T-helper 1 cell treated with Interleukin-12 subunit alpha and Interleukin-12 subunit beta and Interleukin-4 antibody, amounts not matched to agents 30 ng/mL and 1 ng/mL, for 36 hours (primary cell): ENCODE data around the gene PSMF1. TPM values are rescaled to one million over a fixed set of nuclear protein-coding genes. Genes with fewer than 3 reads are reported as not detected.
"Not testable (repeated sequence)": the region's sequence is repeated elsewhere in the genome, so short reads cannot be mapped to it uniquely, and the experiment has no call there.

ENCODE experiments used
- intact Hi-C: fragments of 100-400 bp; cut with micrococcal nuclease; formaldehyde crosslinking; loops from one replicate; pipeline ENCODE4 v1.15.1; 2024
- total RNA-seq: library from RNA; stranded (reverse); gene quantifications from 2 replicates; pipeline ENCODE4 v1.2.3, GENCODE V29; 2022

Gene PSMF1
- total RNA-seq, 1 donor from 2014 or later = 163 TPM

GRCh38 chr20:1122388-1123315 is 4.2 kb downstream of the PSMF1 start:
- intact Hi-C loops = no loop called here

DNA sequence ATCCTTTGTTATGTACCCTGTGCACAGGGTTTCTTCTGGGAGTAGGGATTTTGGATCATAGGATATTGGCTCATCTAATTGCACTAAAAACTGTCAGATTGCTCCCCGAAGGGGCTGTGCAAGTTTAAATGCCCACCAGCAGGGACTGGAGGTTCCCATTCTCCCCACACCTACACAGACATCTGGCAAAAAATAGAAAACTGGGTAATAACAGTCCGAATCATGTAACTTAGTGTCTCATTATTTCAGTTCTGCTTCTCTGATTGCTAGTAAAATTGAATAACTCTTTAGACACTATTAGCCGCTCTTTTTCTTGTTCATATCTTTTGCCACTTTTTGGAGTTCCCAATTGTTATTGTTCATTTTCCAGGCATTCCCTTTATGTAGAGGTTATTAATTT is 5.3 kb downstream of the PSMF1 start:
- intact Hi-C loops = no loop called here

GRCh38 chr20:1124421-1124820 is 6.0 kb downstream of the PSMF1 start:
- intact Hi-C loops = no loop called here

GRCh38 chr20:1125277-1125676 is 6.9 kb downstream of the PSMF1 start:
- intact Hi-C loops = no loop called here

DNA sequence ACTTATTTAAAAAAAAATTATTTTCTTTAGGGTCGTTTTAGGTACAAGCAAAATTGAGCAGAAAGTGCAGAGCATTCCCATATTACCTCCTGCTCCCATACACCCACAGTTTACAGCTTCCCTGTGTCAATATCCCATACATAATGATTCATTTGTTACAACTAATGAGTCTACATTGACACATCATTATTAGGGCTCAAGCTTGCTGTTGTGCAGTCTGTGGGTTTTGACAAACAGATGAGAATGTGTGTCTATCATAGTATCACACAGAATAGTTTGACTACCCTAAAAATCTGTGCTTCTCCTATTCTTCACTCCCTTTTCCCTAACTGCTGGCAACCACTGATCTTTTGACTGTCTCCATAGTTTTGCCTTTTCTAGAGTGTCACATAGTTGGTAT is 9.4 kb downstream of the PSMF1 start:
- intact Hi-C loops = no loop called here

GRCh38 chr20:1130058-1130694 is 11.8 kb downstream of the PSMF1 start:
- intact Hi-C loops = no loop called here

DNA sequence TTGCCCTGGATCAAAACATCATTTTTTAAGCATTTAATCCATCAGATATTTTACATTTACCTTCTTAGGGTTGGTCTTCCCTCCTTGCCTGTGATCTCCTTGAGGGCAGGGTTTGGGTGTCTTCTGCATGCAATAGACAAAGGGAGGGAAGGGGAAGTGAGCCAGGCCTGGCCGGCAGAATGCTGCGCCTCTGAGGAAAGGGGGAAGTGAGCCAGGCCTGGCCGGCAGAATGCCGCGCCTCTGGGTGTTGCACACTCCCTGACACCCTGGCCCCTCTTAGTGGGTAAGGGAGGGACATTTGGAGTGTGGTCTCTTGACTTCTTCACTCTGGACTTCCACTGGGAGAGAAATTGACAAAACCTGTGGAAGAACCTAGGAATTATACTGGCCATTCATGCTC is 12.4 kb downstream of the PSMF1 start:
- intact Hi-C loops = no loop called here

DNA sequence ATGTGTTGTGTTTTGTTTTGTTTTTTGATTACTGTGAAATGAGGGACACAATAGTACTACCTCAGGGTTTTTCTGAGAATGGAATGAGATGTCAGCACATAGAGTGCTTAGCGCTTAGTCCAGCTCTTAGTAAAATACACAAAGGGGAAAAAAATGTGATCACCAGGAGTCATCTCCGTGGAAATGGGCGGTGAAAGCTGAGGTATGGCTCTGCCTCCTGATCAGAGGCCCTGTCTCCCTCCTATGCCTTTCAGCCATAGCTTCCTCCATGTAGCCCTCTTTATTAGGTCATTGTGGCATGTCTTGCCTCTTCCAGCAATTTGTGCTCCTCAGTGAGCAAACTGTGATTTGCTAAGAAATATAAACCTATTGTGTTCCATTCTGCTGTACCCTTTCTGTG is 13.0 kb downstream of the PSMF1 start:
- intact Hi-C loops = no loop called here

DNA sequence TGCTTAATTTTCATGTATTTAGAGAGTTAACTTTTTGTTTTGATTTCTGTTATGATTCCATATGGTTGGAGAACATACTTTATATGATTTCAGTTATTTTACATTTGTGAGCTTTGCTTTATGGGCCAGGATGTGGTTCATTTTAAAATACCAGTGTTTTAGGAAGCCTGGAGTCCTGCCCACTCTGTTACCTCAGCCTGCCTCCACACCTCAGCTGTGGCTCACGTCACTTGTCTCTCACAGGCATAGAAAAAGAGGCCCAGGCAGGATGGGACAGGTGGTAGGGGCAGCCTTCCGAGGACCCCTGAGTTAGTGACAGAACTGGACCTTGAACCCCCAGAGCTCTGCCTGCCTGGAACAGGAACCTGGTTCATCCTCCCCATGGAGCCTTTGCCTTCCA is 16.0 kb downstream of the PSMF1 start:
- intact Hi-C loops = no loop called here

- intact Hi-C loops = no loop called here
Observed at GRCh38 chr20:1134836-1135235, 16.4 kb downstream of the PSMF1 start.

DNA sequence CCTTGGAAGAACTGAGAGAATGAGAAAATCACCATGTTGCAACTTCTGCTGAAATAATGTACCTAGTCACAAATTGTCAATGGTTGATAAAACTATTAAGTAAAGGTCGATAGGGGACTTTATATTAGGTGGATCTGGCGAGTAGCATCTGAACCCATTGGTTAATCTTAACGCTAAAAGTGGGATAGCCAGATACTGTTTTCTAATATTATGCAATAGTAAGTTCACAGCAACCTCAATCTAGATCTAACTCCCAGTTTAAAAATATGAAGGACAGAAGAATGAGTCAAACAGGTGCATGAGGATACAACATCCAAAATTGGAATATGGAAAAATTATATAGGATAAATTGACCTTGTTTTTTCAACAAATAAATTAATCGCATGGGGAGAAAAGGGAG is 18.8 kb downstream of the PSMF1 start:
- intact Hi-C loops = no loop called here

DNA sequence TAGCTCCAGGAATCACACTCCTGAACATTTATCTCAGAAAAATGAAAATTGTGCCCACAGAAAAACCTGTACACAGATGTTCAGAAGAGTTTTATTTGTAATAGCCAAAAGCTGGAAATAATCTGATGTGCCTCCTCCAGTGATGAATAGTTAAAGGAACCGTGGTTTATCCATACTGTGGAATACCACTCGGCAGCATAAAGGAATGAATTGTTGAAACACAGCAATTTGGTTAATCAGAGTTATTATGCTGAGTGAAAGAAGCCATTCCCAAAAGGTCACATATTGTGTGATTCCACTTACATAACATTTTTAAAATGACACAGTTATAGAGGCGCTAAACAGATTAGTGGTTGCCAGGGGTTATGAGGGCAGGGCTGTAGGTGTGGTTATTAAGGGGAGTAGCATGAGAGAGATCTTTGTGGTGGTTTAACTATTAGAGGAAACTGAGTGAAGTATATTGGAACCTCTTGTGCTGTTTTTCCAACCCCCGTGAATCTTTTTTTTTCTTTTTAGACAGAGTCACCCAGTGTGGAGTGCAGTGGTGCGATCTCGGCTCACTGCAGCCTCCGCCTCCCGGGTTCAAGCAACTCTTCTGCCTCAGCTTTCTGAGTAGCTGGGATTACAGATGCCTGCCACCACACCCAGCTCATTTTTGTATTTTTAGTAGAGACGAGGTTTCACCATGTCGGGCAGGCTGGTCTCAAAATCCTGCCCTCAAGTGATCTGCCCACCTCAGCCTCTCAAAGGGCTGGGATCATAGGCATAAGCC is 26.2 kb downstream of the PSMF1 start:
- intact Hi-C loops = no loop called here

GRCh38 chr20:1146957-1147356 is 28.6 kb downstream of the PSMF1 start:
- intact Hi-C loops = no loop called here

GRCh38 chr20:1149812-1150211 is 31.4 kb downstream of the PSMF1 start:
- intact Hi-C loops = not testable (repeated sequence)

DNA sequence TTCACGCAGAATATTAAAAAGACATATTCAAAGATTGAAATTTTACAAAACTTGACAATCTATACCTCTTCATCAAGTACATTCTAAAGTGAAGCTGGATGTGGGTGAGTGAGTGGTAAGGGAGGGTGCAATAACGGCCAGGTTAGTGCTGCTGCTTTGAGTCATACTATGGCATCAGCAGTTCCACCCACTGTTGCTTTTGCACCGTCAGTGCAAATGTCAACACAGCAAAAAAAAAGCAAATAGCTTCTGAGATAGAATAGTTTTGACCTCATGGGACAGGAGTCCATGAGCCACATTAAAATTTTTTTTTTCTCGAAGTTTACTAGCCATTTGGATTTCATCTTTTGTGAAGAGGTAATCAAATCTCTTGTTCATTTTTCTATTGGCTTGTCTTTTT is 31.8 kb downstream of the PSMF1 start:
- intact Hi-C loops = no loop called here

- intact Hi-C loops = no loop called here
Observed at GRCh38 chr20:1150968-1151367, 32.6 kb downstream of the PSMF1 start.

GRCh38 chr20:1154226-1154625 is 35.8 kb downstream of the PSMF1 start:
- intact Hi-C loops = no loop called here

- intact Hi-C loops = no loop called here
Observed at GRCh38 chr20:1154691-1155090, 36.3 kb downstream of the PSMF1 start.

- intact Hi-C loops = no loop called here
Observed at GRCh38 chr20:1155342-1155741, 36.9 kb downstream of the PSMF1 start.

DNA sequence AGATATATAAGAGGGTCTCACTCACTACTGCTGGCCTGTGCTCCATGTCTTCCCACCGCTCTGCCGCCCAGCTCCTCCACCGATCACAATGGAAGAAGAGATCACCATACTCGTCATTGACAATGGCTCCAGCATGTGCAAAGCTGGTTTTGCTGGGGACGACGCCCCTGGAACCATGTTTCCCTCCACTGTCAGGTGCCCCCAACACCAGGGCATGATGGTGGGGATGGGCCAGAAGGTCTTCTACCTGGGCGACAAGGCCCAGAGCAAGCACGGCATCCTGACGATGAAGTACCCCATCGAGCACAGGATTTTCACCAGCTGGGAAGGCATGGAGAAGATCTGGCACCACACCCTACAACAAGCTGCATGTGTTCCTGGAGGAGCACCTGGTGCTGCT is 42.1 kb downstream of the PSMF1 start:
- intact Hi-C loops = no loop called here

DNA sequence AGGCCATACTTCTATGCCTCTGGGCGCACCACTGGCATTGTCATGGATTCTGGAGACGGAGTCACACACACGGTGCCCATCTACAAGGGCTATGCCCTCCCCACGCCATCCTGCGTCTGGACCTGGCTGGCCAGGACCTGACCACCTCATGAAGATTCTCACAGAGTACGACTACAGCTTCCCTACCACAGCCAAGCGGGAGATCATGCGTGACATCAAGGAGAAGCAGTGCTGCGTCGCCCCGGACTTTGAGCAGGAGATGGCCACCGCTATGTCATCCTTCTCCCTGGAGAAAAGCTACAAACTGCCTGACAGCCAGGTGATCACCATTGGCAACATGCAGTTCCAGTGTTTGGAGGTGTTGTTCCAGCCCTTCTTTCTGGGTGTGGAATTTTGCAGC is 42.6 kb downstream of the PSMF1 start:
- intact Hi-C loops = no loop called here

DNA sequence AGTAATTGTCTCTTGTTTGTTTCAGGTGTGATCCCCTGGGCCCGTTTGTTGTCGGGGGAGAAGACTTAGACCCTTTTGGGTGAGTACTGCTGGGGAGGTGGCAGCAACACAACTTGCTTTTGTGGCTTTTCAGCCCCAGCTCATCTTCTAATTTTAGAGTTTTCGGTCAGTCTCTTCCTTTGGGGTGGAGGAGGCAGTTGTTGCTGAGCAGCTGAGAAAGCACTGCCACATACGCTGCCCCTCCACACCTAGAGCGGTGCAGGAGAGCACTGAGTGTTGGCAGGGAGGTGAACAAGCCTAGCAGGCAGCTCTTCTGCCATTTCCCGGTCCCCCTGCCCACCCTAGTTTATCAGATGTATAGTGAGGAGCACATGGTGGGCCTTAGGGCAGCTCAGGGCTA is 44.7 kb downstream of the PSMF1 start:
- intact Hi-C loops = no loop called here
